Measurements from ENCODE around the gene CCDC78.
A peak's percentile ranks its signal among the peaks of the same experiment; 100 is the strongest.

- peak in 4 of 5 experiments; percentile 11 to 28 (median 20) for TF ChIP-seq CTCF (IDR thresholded peaks at IDR 0.05)
- no peak for TF ChIP-seq POLR2A (IDR thresholded peaks at IDR 0.05)
Observed at GRCh38 chr16:745739-746138, 19.5 kb upstream of the CCDC78 start.

Measured in transverse colon (tissue), 3 donors.